VCaP (cell line): Measurements from ENCODE around the gene HHAT.

Source experiments
- H3K27ac ChIP-seq: fragments of 450-650 bp; 2 replicates; pipeline ENCODE4 v1.5.1; 2017
- TF ChIP-seq, protein P1 (sequence below): fragments of 450-650 bp; conservative IDR thresholded peaks from 2 replicates; pipeline ENCODE4 v1.5.1; 2017; ENCODE audit warnings: mild to moderate bottlenecking, moderate library complexity

The HHAT gene

DNA sequence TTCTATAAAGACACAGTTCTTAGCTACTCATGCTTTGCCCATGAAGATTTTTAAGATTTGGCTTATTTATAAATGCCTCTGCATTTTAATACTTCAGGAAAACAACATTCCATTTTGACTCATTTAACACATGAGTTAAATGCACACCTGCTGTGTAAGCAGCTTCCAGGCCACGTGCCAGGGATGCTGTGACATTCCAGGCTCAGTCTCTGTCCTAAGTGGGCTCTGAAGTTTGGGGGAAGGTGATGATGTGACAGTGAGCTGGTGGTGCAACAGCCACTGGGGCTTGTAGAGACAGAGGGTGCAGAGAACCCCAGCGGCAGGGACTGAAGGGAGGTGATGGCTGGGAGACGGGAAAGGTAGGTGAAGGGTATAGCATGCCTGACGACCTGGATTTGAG is 40.7 kb downstream of the HHAT start:
- no peak overlapping the region for H3K27ac ChIP-seq
- TF ChIP-seq, protein P1, sequence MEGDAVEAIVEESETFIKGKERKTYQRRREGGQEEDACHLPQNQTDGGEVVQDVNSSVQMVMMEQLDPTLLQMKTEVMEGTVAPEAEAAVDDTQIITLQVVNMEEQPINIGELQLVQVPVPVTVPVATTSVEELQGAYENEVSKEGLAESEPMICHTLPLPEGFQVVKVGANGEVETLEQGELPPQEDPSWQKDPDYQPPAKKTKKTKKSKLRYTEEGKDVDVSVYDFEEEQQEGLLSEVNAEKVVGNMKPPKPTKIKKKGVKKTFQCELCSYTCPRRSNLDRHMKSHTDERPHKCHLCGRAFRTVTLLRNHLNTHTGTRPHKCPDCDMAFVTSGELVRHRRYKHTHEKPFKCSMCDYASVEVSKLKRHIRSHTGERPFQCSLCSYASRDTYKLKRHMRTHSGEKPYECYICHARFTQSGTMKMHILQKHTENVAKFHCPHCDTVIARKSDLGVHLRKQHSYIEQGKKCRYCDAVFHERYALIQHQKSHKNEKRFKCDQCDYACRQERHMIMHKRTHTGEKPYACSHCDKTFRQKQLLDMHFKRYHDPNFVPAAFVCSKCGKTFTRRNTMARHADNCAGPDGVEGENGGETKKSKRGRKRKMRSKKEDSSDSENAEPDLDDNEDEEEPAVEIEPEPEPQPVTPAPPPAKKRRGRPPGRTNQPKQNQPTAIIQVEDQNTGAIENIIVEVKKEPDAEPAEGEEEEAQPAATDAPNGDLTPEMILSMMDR = no peak

DNA sequence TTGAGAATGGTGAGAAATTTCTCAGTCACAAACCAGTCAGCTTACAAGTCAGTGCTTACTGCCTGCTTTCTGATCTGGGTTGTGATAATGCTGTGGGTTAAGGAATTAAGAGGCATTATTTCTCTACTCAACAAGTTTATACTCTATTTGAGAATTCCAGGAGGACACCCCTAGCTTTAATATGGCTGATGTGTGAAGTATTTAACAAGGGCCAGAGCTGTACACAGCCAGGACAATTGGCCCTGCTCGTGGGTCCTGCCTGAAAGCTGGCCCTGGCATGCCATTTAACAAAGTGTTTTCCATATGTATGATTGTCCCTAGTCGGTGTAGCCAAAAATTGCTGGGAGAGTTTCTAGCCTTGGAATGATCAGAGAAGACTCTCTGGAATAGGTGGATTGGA is 43.2 kb downstream of the HHAT start:
- no peak overlapping the region for H3K27ac ChIP-seq
- TF ChIP-seq, protein P1 = no peak

DNA sequence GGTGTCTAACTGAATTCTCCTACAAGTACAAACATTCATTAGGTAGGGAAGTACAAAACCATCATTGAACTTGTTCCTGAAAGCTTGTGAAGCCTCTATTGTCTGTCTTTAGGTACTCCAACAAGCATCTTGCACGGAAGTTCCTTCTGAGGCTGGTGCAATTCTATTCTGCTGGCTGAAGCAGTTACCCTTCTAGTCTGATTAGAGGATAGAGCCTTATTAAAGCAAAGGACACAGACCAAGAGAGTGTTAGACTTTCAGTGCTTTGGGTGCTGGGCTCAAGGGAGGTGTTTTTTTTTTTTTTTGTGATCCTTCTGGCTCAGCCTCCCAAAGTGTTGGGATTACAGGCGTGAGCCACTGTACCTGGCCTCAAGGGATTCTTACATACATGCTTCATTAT is 43.8 kb downstream of the HHAT start:
- H3K27ac ChIP-seq = no peak overlapping the region
- TF ChIP-seq, protein P1 = no peak

DNA sequence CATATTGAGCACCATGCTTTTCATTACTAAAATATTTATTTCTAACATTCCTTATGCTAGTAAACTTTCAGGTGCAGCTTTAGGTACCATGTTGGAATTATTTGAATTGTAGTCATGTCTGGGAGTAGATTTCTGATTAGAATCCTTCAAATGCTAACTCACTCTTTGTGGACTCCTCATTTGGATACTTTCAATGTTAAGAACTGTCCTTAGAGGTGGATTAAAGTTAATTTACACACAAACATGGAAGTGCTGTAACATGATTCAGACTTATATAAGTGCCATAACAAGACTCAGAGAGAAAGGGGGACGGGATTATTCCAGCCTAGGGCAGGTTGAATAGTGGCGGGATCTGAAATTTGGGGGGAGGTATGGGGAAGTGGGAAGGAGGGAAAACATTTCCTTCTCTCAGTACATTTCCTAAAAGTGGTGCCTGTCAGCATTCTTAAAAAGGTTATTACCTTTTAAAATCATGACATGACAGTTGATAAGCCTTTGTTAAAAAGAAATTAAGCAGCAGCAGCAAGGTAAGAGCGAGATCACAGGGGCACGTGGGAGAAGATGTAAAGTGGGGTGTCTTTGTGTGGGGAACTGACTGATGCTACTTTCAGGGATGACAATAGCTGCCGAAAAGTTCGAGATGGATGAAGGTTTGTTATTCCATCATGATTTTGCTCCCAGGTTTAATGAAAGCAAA is 44.4 kb downstream of the HHAT start:
- no peak overlapping the region for H3K27ac ChIP-seq
- TF ChIP-seq, protein P1 = no peak

DNA sequence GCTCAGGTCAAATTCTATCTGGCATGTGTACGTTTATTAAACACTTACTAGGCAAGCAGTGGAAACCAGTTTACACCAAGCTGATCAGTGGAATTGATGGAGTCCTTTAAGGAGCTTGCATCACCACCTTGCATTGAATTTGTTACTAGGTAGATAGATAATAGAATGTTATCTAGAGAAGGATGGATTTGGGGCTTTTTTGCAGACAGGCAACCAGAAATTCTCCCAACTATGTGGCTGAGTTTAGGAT is 44.9 kb downstream of the HHAT start:
- TF ChIP-seq, protein P1 = no peak

DNA sequence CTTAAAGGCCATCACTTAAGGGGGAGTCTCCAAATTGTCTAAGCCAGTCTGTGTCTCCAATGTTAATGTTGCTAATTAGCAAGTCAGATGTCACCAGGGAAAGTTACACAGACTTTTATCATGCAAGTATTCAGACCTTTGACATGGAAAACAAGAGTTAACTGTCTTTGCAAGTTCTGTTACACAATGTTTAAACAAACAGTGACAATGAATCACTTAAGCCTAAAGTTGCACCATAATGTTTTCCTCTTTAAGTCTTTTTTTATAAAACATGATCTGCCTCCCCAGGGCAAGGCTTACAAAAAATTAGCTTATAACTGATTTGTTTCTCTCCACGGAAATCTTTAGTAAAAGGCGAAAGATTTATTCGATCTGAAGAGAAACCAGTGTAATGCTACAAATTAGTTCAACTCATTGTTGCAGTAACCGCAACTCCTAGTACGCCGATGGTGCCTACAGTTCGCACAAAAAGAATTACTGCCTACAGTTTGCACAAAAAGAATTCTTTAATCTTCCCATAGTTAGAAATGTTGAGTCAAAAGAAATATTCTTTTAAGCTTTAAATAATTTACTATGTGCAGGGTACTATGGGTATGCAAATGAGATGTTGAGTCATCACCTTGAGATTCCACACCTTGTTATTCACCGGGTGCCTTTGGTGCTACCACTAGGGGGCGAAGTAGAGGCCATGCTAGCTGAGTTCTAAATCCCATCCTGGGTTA is 45.3 kb downstream of the HHAT start:
- TF ChIP-seq, protein P1 = peak; percentile 25; the same call in 1 of the 2 replicates
- H3K27ac ChIP-seq = no peak overlapping the region

More for the DNA sequence above, 44.9 kb downstream of the HHAT start:
- no peak overlapping the region for H3K27ac ChIP-seq

DNA sequence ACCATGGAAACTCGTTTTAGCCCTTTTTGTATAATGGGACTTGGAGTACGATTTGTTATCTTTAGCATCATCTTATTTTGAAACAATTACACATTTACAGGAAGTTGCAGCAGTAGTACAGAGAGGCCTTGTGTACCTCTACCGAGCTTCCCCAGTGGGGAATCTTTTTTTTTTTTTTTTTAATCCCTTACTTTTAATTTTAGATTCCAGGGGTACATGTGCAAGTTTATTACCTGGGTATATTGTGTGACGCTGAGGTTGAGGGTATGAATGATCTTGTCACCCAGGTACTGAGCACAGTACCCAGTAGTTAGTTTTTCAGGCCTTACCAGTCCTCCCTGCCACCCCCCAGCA is 45.9 kb downstream of the HHAT start:
- no peak overlapping the region for H3K27ac ChIP-seq
- TF ChIP-seq, protein P1 = no peak
